Cerebellar nuclear complex (tissue), 1 donor: ENCODE data around the gene ACSF3.

ENCODE experiments used
- DNase-seq, 2 experiments: peaks; one replicate each; lab custom pipeline; 2025; lab: John Stamatoyannopoulos, UW

Gene ACSF3

GRCh38 chr16:89131783-89132182, 38.1 kb downstream of the ACSF3 start:
- DNase-seq = no peak

- DNase-seq = no peak
These were observed 38.7 kb downstream of the ACSF3 start for GRCh38 chr16:89132194-89133005.

- no peak for DNase-seq
These were observed 39.9 kb downstream of the ACSF3 start for GRCh38 chr16:89133457-89134127.

GRCh38 chr16:89134269-89134668, 40.6 kb downstream of the ACSF3 start:
- DNase-seq = no peak

- no peak for DNase-seq
These were observed 41.5 kb downstream of the ACSF3 start for GRCh38 chr16:89135166-89135565.

- no peak for DNase-seq
These were observed 42.5 kb downstream of the ACSF3 start for GRCh38 chr16:89135971-89136765.

GRCh38 chr16:89136931-89137330, 43.3 kb downstream of the ACSF3 start:
- no peak for DNase-seq

- no peak for DNase-seq
These were observed 44.2 kb downstream of the ACSF3 start for GRCh38 chr16:89137666-89138512.

GRCh38 chr16:89138513-89138795, 44.8 kb downstream of the ACSF3 start:
- DNase-seq = no peak

- no peak for DNase-seq
These were observed 45.3 kb downstream of the ACSF3 start for GRCh38 chr16:89138843-89139520.

- no peak for DNase-seq
These were observed 46.3 kb downstream of the ACSF3 start for GRCh38 chr16:89139907-89140361.

- DNase-seq = no peak
These were observed 46.7 kb downstream of the ACSF3 start for GRCh38 chr16:89140401-89140800.

- no peak for DNase-seq
These were observed 47.6 kb downstream of the ACSF3 start for GRCh38 chr16:89140981-89141883.

- DNase-seq = no peak
These were observed 48.2 kb downstream of the ACSF3 start for GRCh38 chr16:89141884-89142267.

GRCh38 chr16:89142474-89143195, 49.0 kb downstream of the ACSF3 start:
- DNase-seq = no peak

GRCh38 chr16:89143201-89143741, 49.6 kb downstream of the ACSF3 start:
- DNase-seq = no peak

- DNase-seq = no peak
These were observed 50.4 kb downstream of the ACSF3 start for GRCh38 chr16:89143911-89144675.

- DNase-seq = no peak
These were observed 51.0 kb downstream of the ACSF3 start for GRCh38 chr16:89144681-89145080.
